SK-N-SH (cell line): Measurements from ENCODE around the gene MEF2A. TPM values are rescaled to one million over a fixed set of nuclear protein-coding genes. Genes with fewer than 3 reads are reported as not detected.

Source experiments
- CTCF ChIA-PET: fragments of 300-600, 350-600 bp; formaldehyde crosslinking; extraction: SDS; loops from one replicate; lab custom pipeline; 2021; lab: Yijun Ruan, JAX
- POLR2A ChIA-PET: fragments of 350-600 bp; sonication (Branson Sonifier 250); formaldehyde crosslinking; extraction: SDS; loops from one replicate; lab custom pipeline; 2020; ENCODE audit warnings: antibody characterized with exemption, inconsistent platforms; lab: Yijun Ruan, JAX
- DNase-seq: peaks from one replicate; pipeline ENCODE4 v3.0.0; 2012
- H2AFZ ChIP-seq: fragments of 200-600 bp; sonication (generic); 2 replicates; pipeline ENCODE4 v1.8.1; 2016; ENCODE audit warnings: antibody characterized with exemption, mild to moderate bottlenecking, low read depth
- H3F3A ChIP-seq: fragments of 200-600 bp; sonication (generic); replicated peaks from 2 replicates; pipeline ENCODE3; 2016; ENCODE audit warnings: antibody characterized with exemption, mild to moderate bottlenecking; ENCODE audit not compliant: insufficient read depth
- H3K27ac ChIP-seq, 2 experiments: fragments of 200-500 bp in 1 of 2; fragments of 200-600 bp in 1 of 2; sonication (Bioruptor generic) in 1 of 2; sonication (generic), shearing (Covaris generic) in 1 of 2; 2 replicates each; pipeline versions ENCODE4 v1.5.1 to v1.6.1; 2014 to 2016; ENCODE audit warnings: low read depth in 2 of 2, inconsistent platforms in 1 of 2, low read length in 1 of 2, mild to moderate bottlenecking in 1 of 2, mixed read lengths in 1 of 2
- H3K27me3 ChIP-seq: fragments of 200-600 bp; sonication (generic), shearing (Covaris generic); 2 replicates; pipeline ENCODE4 v1.6.1; 2016; ENCODE audit warnings: mixed run types; ENCODE audit not compliant: insufficient read depth
- H3K36me3 ChIP-seq, 2 experiments: fragments of 200-500 bp in 1 of 2; fragments of 200-600 bp in 1 of 2; sonication (Bioruptor generic) in 1 of 2; sonication (generic) in 1 of 2; replicated peaks in 1 of 2; 2 replicates each; pipeline versions ENCODE3 to v1.5.1; 2014 to 2016; ENCODE audit warnings: low read length in 1 of 2, mild to moderate bottlenecking in 1 of 2; ENCODE audit not compliant: insufficient read depth in 2 of 2, control insufficient read depth in 1 of 2
- H3K4me1 ChIP-seq, 2 experiments: fragments of 200-500 bp in 1 of 2; fragments of 200-600 bp in 1 of 2; sonication (Bioruptor generic) in 1 of 2; sonication (generic), shearing (Covaris generic) in 1 of 2; 2 replicates each; pipeline versions ENCODE4 v1.5.1 to v1.6.1; 2014 to 2016; ENCODE audit warnings: low read depth in 1 of 2, low read length in 1 of 2, mixed run types in 1 of 2; ENCODE audit not compliant: insufficient read depth in 2 of 2, control insufficient read depth in 1 of 2
- H3K4me2 ChIP-seq: fragments of 200-600 bp; sonication (generic), shearing (Covaris generic); 2 replicates; pipeline ENCODE4 v1.6.1; 2017; ENCODE audit warnings: mixed run types
- H3K4me3 ChIP-seq, 2 experiments: fragments of 200-500 bp in 1 of 2; fragments of 200-600 bp in 1 of 2; sonication (Bioruptor generic) in 1 of 2; sonication (generic), shearing (Covaris generic) in 1 of 2; 2 replicates each; pipeline versions ENCODE4 v1.5.1 to v1.8.1; 2014 to 2016; ENCODE audit warnings: low read depth in 2 of 2, inconsistent platforms in 1 of 2, low read length in 1 of 2, mild to moderate bottlenecking in 1 of 2, mixed read lengths in 1 of 2, moderate library complexity in 1 of 2
- H3K79me2 ChIP-seq: fragments of 200-600 bp; sonication (generic); 2 replicates; pipeline ENCODE4 v1.8.1; 2017; ENCODE audit warnings: mild to moderate bottlenecking; ENCODE audit not compliant: insufficient read depth
- H3K9ac ChIP-seq: fragments of 200-600 bp; sonication (generic); 2 replicates; pipeline ENCODE4 v1.6.1; 2017; ENCODE audit warnings: mixed run types
- H3K9me2 ChIP-seq: fragments of 200-600 bp; sonication (generic); 2 replicates; pipeline ENCODE4 v1.6.1; 2017; ENCODE audit warnings: mixed run types
- H3K9me3 ChIP-seq: fragments of 200-600 bp; sonication (generic); 2 replicates; pipeline ENCODE4 v1.6.1; 2017; ENCODE audit warnings: mixed run types, mild to moderate bottlenecking, moderate library complexity
- H4K20me1 ChIP-seq: fragments of 200-600 bp; sonication (generic); 2 replicates; pipeline ENCODE4 v1.6.1; 2017; ENCODE audit warnings: mild to moderate bottlenecking, mixed run types; ENCODE audit not compliant: insufficient read depth
- CHD2 ChIP-seq: fragments of 150-350 bp; IDR thresholded peaks from 2 replicates; pipeline ENCODE4 v1.6.1; 2018; ENCODE audit warnings: low read length; ENCODE audit not compliant: partially characterized antibody
- ELF1 ChIP-seq: IDR thresholded peaks from 2 replicates; pipeline ENCODE4 v1.4.0; 2012
- EP300 ChIP-seq, 2 experiments: IDR thresholded peaks; 2 replicates each; pipeline versions ENCODE4 v1.4.0 to v1.6.1; 2012; ENCODE audit warnings: borderline replicate concordance in 1 of 2, low read depth in 1 of 2, low read length in 1 of 2
- FOSL2 ChIP-seq: IDR thresholded peaks from 2 replicates; pipeline ENCODE4 v1.4.0; 2012; ENCODE audit warnings: low read depth, mild to moderate bottlenecking, moderate library complexity, borderline replicate concordance
- GATA2 ChIP-seq: sonication (generic); formaldehyde crosslinking; IDR thresholded peaks from 2 replicates; pipeline ENCODE4 v1.5.0; 2020; ENCODE audit warnings: mild to moderate bottlenecking, missing genetic modification reagents
- JUND ChIP-seq: IDR thresholded peaks from 2 replicates; pipeline ENCODE4 v1.4.0; 2012
- MEF2A ChIP-seq: IDR thresholded peaks from 2 replicates; pipeline ENCODE4 v1.4.0; 2012; ENCODE audit warnings: low read depth, borderline replicate concordance
- NFIC ChIP-seq: IDR thresholded peaks from 2 replicates; pipeline ENCODE4 v1.4.0; 2012; ENCODE audit warnings: borderline replicate concordance
- RAD21 ChIP-seq: IDR thresholded peaks from 2 replicates; pipeline ENCODE4 v1.6.1; 2012; ENCODE audit warnings: mild to moderate bottlenecking, low read length
- RFX5 ChIP-seq: IDR thresholded peaks from 2 replicates; pipeline ENCODE4 v1.6.1; 2012; ENCODE audit warnings: mild to moderate bottlenecking, improper control_type of control experiment, low read length
- TEAD4 ChIP-seq: IDR thresholded peaks from 2 replicates; pipeline ENCODE4 v1.4.0; 2012; ENCODE audit warnings: mild to moderate bottlenecking, borderline replicate concordance; ENCODE audit not compliant: insufficient read depth
- YY1 ChIP-seq: IDR thresholded peaks from 2 replicates; pipeline ENCODE4 v1.4.0; 2012; ENCODE audit warnings: low read depth, mild to moderate bottlenecking
- WGBS: methylation state at CpG from one replicate; pipeline ENCODE4 v1.1.6; 2017; ENCODE audit warnings: low lambda C conversion rate; 5-methylcytosine and 5-hydroxymethylcytosine counted together
- polyA plus RNA-seq, 3 experiments: library from polyadenylated mRNA; depleted of rRNA; stranded (reverse); fragments of >200 nt; gene quantifications; 2 replicates each; pipeline ENCODE4 v1.2.3, GENCODE V29; 2012
- TF ChIP-seq, protein P1 (sequence below): IDR thresholded peaks from 2 replicates; pipeline ENCODE4 v1.4.0; 2012; ENCODE audit warnings: low read depth
- TF ChIP-seq, protein P2 (sequence below): fragments of 150-350 bp; IDR thresholded peaks from 2 replicates; pipeline ENCODE4 v1.6.1; 2017; ENCODE audit warnings: antibody characterized with exemption, low read length, low read depth, borderline replicate concordance
- TF ChIP-seq, protein P3 (sequence below): fragments of 150-350 bp; IDR thresholded peaks from 2 replicates; pipeline ENCODE4 v1.6.1; 2016; ENCODE audit warnings: mild to moderate bottlenecking, low read depth, low read length
- TF ChIP-seq, protein P4 (sequence below): IDR thresholded peaks from 2 replicates; pipeline ENCODE4; 2012
- TF ChIP-seq, protein P5 (sequence below): IDR thresholded peaks from 2 replicates; pipeline ENCODE4 v1.6.1; 2012; ENCODE audit warnings: mild to moderate bottlenecking, low read depth, low read length, moderate library complexity
- TF ChIP-seq, protein P6 (sequence below): fragments of 200-600 bp; sonication (generic); IDR thresholded peaks from 2 replicates; pipeline ENCODE4 v1.6.1; 2017; ENCODE audit warnings: antibody characterized with exemption, mild to moderate bottlenecking, moderate library complexity

The MEF2A gene
- polyA plus RNA-seq, 1 of the 3 experiments (the other 2 are of a cell fraction) = 20.9 TPM

DNA sequence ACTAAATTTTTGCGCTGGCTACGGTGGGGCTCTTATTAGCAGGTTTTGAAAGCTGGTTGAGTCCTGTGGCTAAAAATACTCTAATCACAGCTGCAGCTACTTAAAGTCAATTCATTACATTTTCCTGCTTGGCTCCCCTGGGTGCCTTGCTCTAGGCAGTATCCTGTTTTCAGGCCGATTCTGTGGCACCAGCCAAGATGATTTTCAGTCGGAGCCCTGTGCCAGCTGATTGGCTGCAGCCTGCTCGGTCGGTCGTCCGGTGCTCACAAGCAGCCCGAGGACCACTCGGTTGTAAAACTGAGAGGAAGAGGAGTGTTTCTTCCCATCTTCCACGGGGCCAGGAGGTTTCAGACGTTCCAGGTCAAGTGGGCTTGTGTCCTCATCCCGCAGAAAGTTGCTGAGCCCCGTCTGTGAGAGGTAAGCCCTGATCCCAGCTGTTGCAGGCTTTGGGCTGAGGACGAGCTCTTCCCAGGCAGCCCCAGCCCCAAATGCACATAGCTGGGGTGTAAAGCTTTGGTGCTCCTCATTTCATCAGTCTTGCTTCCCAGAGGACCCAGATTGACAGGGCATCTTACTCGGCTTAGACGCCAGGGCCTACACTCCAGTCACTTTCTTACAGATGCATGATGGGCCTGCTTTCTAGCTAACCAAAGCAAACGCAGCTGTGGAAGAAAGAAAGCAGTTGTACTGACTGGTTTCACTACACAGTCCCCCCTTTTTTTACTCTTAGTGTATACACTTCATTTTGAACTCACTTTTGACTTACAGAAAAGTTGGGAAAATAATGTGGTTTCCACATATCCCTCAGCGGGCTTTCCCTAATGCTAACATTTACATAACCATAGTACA, 151.6 kb downstream of the MEF2A start:
- 84% methylated on average over 16 of the region's 19 CpGs for WGBS
- H3K4me2 ChIP-seq = no peak overlapping the region
- no peaks in the 10 kb centered on the region for H3K9me3 ChIP-seq
- H3K9ac ChIP-seq = no peak overlapping the region
- ChIA-PET POLR2A (no interaction called here), CTCF (interaction anchor here (0.7 to 7.6 kb wide), 7 partner anchors 9 to 468 kb away, joined by 3 to 67 read pairs (median 5); partner anchors contain the start of gene TTC23)
- no peak overlapping the region for H3K27ac ChIP-seq
- no peaks in the 10 kb centered on the region for H3F3A ChIP-seq
- H3K4me1 ChIP-seq = no peaks in the 10 kb centered on the region; a peak in 2 of 4 replicates
- H4K20me1 ChIP-seq = no peaks in the 10 kb centered on the region
- DNase-seq = no peak
- peaks cover 28 to 49% of the 10 kb centered on the region in 2 experiments for H3K36me3 ChIP-seq
- no peaks in the 10 kb centered on the region for H3K79me2 ChIP-seq
- no peaks in the 10 kb centered on the region for H3K9me2 ChIP-seq
- no peaks in the 10 kb centered on the region for H3K27me3 ChIP-seq
- TF ChIP-seq, protein P1, sequence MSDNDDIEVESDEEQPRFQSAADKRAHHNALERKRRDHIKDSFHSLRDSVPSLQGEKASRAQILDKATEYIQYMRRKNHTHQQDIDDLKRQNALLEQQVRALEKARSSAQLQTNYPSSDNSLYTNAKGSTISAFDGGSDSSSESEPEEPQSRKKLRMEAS = no peak
- no peak for TF ChIP-seq CHD2
- no peak overlapping the region for H3K4me3 ChIP-seq
- no peak overlapping the region for H2AFZ ChIP-seq

DNA sequence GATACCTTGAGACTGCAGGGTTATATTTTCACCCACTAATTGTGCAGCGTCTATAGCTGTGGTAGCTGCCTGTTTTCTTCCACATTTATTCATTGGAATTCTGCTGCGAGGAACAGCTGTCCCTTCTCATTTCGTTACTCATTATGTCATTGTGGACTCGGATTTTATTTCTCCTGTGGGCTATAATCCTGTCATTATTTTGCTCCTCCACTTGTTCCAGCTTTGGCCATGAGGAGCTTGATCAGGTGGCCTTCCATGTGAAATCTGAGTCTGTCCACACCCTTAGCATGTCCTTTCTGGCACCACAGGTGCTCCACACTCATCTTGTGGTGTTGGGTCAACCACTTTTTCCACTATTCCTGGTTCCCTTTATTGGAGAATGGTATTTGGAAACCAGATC, 152.6 kb downstream of the MEF2A start:
- Histone ChIP-seq H3K27me3 (no peaks in the 10 kb centered on the region), H3F3A (no peaks in the 10 kb centered on the region), H3K27ac (no peak overlapping the region), H3K4me2 (no peak overlapping the region), H4K20me1 (no peaks in the 10 kb centered on the region), H3K79me2 (no peaks in the 10 kb centered on the region), H3K9ac (no peak overlapping the region), H3K4me1 (no peaks in the 10 kb centered on the region; a peak in 2 of 4 replicates), H2AFZ (no peak overlapping the region), H3K9me2 (no peaks in the 10 kb centered on the region), H3K4me3 (no peak overlapping the region), H3K9me3 (no peaks in the 10 kb centered on the region), H3K36me3 (peaks cover 20 to 39% of the 10 kb centered on the region in 2 experiments)
- POLR2A ChIA-PET = no interaction called here
- no peak for DNase-seq
- 91% methylated on average over 4 of the region's 4 CpGs for WGBS
- CTCF ChIA-PET = interaction anchor here (1.3 to 7.6 kb wide), 2 partner anchors 14 to 445 kb away, joined by 4 to 67 read pairs; no protein-coding TSS in a partner anchor
- TF ChIP-seq, protein P2, sequence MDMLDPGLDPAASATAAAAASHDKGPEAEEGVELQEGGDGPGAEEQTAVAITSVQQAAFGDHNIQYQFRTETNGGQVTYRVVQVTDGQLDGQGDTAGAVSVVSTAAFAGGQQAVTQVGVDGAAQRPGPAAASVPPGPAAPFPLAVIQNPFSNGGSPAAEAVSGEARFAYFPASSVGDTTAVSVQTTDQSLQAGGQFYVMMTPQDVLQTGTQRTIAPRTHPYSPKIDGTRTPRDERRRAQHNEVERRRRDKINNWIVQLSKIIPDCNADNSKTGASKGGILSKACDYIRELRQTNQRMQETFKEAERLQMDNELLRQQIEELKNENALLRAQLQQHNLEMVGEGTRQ = no peak
- TF ChIP-seq, protein P3, sequence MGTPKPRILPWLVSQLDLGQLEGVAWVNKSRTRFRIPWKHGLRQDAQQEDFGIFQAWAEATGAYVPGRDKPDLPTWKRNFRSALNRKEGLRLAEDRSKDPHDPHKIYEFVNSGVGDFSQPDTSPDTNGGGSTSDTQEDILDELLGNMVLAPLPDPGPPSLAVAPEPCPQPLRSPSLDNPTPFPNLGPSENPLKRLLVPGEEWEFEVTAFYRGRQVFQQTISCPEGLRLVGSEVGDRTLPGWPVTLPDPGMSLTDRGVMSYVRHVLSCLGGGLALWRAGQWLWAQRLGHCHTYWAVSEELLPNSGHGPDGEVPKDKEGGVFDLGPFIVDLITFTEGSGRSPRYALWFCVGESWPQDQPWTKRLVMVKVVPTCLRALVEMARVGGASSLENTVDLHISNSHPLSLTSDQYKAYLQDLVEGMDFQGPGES = no peak
- TF ChIP-seq, protein P4, sequence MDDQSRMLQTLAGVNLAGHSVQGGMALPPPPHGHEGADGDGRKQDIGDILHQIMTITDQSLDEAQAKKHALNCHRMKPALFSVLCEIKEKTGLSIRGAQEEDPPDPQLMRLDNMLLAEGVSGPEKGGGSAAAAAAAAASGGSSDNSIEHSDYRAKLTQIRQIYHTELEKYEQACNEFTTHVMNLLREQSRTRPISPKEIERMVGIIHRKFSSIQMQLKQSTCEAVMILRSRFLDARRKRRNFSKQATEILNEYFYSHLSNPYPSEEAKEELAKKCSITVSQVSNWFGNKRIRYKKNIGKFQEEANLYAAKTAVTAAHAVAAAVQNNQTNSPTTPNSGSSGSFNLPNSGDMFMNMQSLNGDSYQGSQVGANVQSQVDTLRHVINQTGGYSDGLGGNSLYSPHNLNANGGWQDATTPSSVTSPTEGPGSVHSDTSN = no peak
- TF ChIP-seq ELF1 (no peak), YY1 (no peak), RAD21 (no peak), EP300 (IDR thresholded peaks at IDR 0.05; ENCODE audit: borderline replicate concordance in 1 of 2, low read depth in 1 of 2, low read length in 1 of 2) (no peak), GATA2 (CRISPR knock-in tag) (no peak), NFIC (no peak), MEF2A (no peak), RFX5 (no peak), TEAD4 (no peak), FOSL2 (no peak), JUND (no peak)
- TF ChIP-seq, protein P5, sequence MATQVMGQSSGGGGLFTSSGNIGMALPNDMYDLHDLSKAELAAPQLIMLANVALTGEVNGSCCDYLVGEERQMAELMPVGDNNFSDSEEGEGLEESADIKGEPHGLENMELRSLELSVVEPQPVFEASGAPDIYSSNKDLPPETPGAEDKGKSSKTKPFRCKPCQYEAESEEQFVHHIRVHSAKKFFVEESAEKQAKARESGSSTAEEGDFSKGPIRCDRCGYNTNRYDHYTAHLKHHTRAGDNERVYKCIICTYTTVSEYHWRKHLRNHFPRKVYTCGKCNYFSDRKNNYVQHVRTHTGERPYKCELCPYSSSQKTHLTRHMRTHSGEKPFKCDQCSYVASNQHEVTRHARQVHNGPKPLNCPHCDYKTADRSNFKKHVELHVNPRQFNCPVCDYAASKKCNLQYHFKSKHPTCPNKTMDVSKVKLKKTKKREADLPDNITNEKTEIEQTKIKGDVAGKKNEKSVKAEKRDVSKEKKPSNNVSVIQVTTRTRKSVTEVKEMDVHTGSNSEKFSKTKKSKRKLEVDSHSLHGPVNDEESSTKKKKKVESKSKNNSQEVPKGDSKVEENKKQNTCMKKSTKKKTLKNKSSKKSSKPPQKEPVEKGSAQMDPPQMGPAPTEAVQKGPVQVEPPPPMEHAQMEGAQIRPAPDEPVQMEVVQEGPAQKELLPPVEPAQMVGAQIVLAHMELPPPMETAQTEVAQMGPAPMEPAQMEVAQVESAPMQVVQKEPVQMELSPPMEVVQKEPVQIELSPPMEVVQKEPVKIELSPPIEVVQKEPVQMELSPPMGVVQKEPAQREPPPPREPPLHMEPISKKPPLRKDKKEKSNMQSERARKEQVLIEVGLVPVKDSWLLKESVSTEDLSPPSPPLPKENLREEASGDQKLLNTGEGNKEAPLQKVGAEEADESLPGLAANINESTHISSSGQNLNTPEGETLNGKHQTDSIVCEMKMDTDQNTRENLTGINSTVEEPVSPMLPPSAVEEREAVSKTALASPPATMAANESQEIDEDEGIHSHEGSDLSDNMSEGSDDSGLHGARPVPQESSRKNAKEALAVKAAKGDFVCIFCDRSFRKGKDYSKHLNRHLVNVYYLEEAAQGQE = no peak
- TF ChIP-seq, protein P6, sequence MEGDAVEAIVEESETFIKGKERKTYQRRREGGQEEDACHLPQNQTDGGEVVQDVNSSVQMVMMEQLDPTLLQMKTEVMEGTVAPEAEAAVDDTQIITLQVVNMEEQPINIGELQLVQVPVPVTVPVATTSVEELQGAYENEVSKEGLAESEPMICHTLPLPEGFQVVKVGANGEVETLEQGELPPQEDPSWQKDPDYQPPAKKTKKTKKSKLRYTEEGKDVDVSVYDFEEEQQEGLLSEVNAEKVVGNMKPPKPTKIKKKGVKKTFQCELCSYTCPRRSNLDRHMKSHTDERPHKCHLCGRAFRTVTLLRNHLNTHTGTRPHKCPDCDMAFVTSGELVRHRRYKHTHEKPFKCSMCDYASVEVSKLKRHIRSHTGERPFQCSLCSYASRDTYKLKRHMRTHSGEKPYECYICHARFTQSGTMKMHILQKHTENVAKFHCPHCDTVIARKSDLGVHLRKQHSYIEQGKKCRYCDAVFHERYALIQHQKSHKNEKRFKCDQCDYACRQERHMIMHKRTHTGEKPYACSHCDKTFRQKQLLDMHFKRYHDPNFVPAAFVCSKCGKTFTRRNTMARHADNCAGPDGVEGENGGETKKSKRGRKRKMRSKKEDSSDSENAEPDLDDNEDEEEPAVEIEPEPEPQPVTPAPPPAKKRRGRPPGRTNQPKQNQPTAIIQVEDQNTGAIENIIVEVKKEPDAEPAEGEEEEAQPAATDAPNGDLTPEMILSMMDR = no peak
